ENCODE results near the gene WT1. TPM values are rescaled to one million over a fixed set of nuclear protein-coding genes. Genes with fewer than 3 reads are reported as not detected.

WT1 gene
- total and polyA plus RNA-seq, 2 donors from 2014 or later = 0.66 to 15.0 TPM

GRCh38 chr11:32365192-32365591 lies 70.1 kb downstream of the WT1 start:
- H3K4me3 ChIP-seq (ENCODE audit: low read length in 3 of 3) = no peak overlapping the region
- H3K27ac ChIP-seq (ENCODE audit: low read depth in 2 of 2, low read length in 2 of 2) = no peak overlapping the region
- FAIRE-seq (no peak), DNase-seq (no peak)
- no peak overlapping the region for H3K9ac ChIP-seq (ENCODE audit: low read length in 3 of 3)
- intact Hi-C loops (cut with DNase I) = no loop called here
- H3K9me3 ChIP-seq (ENCODE audit: control insufficient read depth in 2 of 3, insufficient read depth in 1 of 3, low read length in 3 of 3) = no peaks in the 10 kb centered on the region
- no peaks in the 10 kb centered on the region for H3K36me3 ChIP-seq (ENCODE audit: control insufficient read depth in 2 of 3, insufficient read depth in 3 of 3, low read length in 3 of 3)
- no peak for TF ChIP-seq CTCF (IDR thresholded peaks at IDR 0.05; ENCODE audit: borderline replicate concordance, extremely low read depth, insufficient read depth)
- H3K4me1 ChIP-seq (ENCODE audit: control insufficient read depth in 2 of 3, insufficient read depth in 2 of 3, low read depth in 1 of 3, low read length in 3 of 3) = no peaks in the 10 kb centered on the region
- no peaks in the 10 kb centered on the region for H3K27me3 ChIP-seq (ENCODE audit: control insufficient read depth, insufficient read depth, low read length)

- H3K27ac ChIP-seq (ENCODE audit: low read depth in 2 of 2, low read length in 2 of 2) = no peak overlapping the region
- no peaks in the 10 kb centered on the region for H3K36me3 ChIP-seq (ENCODE audit: control insufficient read depth in 2 of 3, insufficient read depth in 3 of 3, low read length in 3 of 3)
- no peak for FAIRE-seq
- TF ChIP-seq CTCF (IDR thresholded peaks at IDR 0.05; ENCODE audit: borderline replicate concordance, extremely low read depth, insufficient read depth) = no peak
- no peak overlapping the region for H3K4me3 ChIP-seq (ENCODE audit: low read length in 3 of 3)
- H3K9me3 ChIP-seq (ENCODE audit: control insufficient read depth in 2 of 3, insufficient read depth in 1 of 3, low read length in 3 of 3) = no peaks in the 10 kb centered on the region
- H3K9ac ChIP-seq (ENCODE audit: low read length in 3 of 3) = no peak overlapping the region
- no peaks in the 10 kb centered on the region for H3K27me3 ChIP-seq (ENCODE audit: control insufficient read depth, insufficient read depth, low read length)
- intact Hi-C loops (cut with DNase I) = no loop called here
- no peaks in the 10 kb centered on the region for H3K4me1 ChIP-seq (ENCODE audit: control insufficient read depth in 2 of 3, insufficient read depth in 2 of 3, low read depth in 1 of 3, low read length in 3 of 3)
- DNase-seq = peak in 4 of 5 donors; percentile 73 to 85 (median 84)
Observed at GRCh38 chr11:32358729-32359128, 76.6 kb downstream of the WT1 start.

- Histone ChIP-seq H3K36me3 (ENCODE audit: control insufficient read depth in 2 of 3, insufficient read depth in 3 of 3, low read length in 3 of 3) (no peaks in the 10 kb centered on the region), H3K9me3 (ENCODE audit: control insufficient read depth in 2 of 3, insufficient read depth in 1 of 3, low read length in 3 of 3) (no peaks in the 10 kb centered on the region), H3K27me3 (ENCODE audit: control insufficient read depth, insufficient read depth, low read length) (no peaks in the 10 kb centered on the region), H3K9ac (ENCODE audit: low read length in 3 of 3) (no peak overlapping the region), H3K4me3 (ENCODE audit: low read length in 3 of 3) (no peak overlapping the region), H3K4me1 (ENCODE audit: control insufficient read depth in 2 of 3, insufficient read depth in 2 of 3, low read depth in 1 of 3, low read length in 3 of 3) (no peaks in the 10 kb centered on the region), H3K27ac (ENCODE audit: low read depth in 2 of 2, low read length in 2 of 2) (no peak overlapping the region)
- no peak for FAIRE-seq
- DNase-seq = peak in 2 of 5 donors; percentile 27 to 32
- intact Hi-C loops (cut with DNase I) = no loop called here
- TF ChIP-seq CTCF (IDR thresholded peaks at IDR 0.05; ENCODE audit: borderline replicate concordance, extremely low read depth, insufficient read depth) = no peak
Observed at GRCh38 chr11:32353884-32354283, 81.5 kb downstream of the WT1 start.

GRCh38 chr11:32348502-32348901 lies 86.8 kb downstream of the WT1 start:
- no peak overlapping the region for H3K4me3 ChIP-seq (ENCODE audit: low read length in 3 of 3)
- H3K9me3 ChIP-seq (ENCODE audit: control insufficient read depth in 2 of 3, insufficient read depth in 1 of 3, low read length in 3 of 3) = no peaks in the 10 kb centered on the region
- FAIRE-seq (no peak), DNase-seq (no peak)
- no peak overlapping the region for H3K9ac ChIP-seq (ENCODE audit: low read length in 3 of 3)
- intact Hi-C loops (cut with DNase I) = no loop called here
- H3K4me1 ChIP-seq (ENCODE audit: control insufficient read depth in 2 of 3, insufficient read depth in 2 of 3, low read depth in 1 of 3, low read length in 3 of 3) = no peaks in the 10 kb centered on the region
- H3K27me3 ChIP-seq (ENCODE audit: control insufficient read depth, insufficient read depth, low read length) = no peaks in the 10 kb centered on the region
- H3K36me3 ChIP-seq (ENCODE audit: control insufficient read depth in 2 of 3, insufficient read depth in 3 of 3, low read length in 3 of 3) = no peaks in the 10 kb centered on the region
- no peak overlapping the region for H3K27ac ChIP-seq (ENCODE audit: low read depth in 2 of 2, low read length in 2 of 2)
- TF ChIP-seq CTCF (IDR thresholded peaks at IDR 0.05; ENCODE audit: borderline replicate concordance, extremely low read depth, insufficient read depth) = no peak
